UCSD-AML1 (cell line): ENCODE results near the gene MYF5.

Experiments
- DNase-seq: peaks from one replicate; lab custom pipeline; 2025; ENCODE audit not compliant: unreplicated experiment; lab: John Stamatoyannopoulos, UW

Gene MYF5

GRCh38 chr12:80756875-80757274 lies 40.2 kb downstream of the MYF5 start:
- DNase-seq, result no peak

- peak; percentile 4 for DNase-seq
These were observed 45.1 kb downstream of the MYF5 start for GRCh38 chr12:80761838-80762237.

GRCh38 chr12:80763874-80764273 lies 47.2 kb downstream of the MYF5 start:
- no peak for DNase-seq

GRCh38 chr12:80766210-80766609 lies 49.5 kb downstream of the MYF5 start:
- DNase-seq, result no peak

GRCh38 chr12:80766897-80767296 lies 50.2 kb downstream of the MYF5 start:
- no peak for DNase-seq
